ENCODE data around the gene GZMM. TPM values are rescaled to one million over a fixed set of nuclear protein-coding genes. Genes with fewer than 3 reads are reported as not detected.

GZMM gene
- total and polyA plus RNA-seq, 2 experiments from 2014 or later: not detected

- Histone ChIP-seq H3K79me2 (peaks cover 4% of the 10 kb centered on the region), H3K9me3 (ENCODE audit: low read depth) (no peaks in the 10 kb centered on the region), H3K4me3 (no peak overlapping the region), H3K27me3 (no peaks in the 10 kb centered on the region), H3K4me1 (ENCODE audit: insufficient read depth) (no peaks in the 10 kb centered on the region), H3K4me2 (no peak overlapping the region), H3K27ac (no peak overlapping the region), H4K20me1 (ENCODE audit: insufficient read depth, poor library complexity, severe bottlenecking) (no peaks in the 10 kb centered on the region), H2AFZ (no peak overlapping the region), H3K36me3 (replicated peaks; ENCODE audit: insufficient read depth, low read depth) (no peaks in the 10 kb centered on the region), H3K9me2 (replicated peaks; ENCODE audit: insufficient read depth) (no peaks in the 10 kb centered on the region)
- 72% methylated on average over 8 of the region's 29 CpGs for WGBS (ENCODE audit: low lambda C conversion rate, missing lambda C conversion rate)
- TF ChIP-seq EZH2 (IDR thresholded peaks at IDR 0.05; ENCODE audit: borderline replicate concordance) (no peak), EZH2phosphoT487 (IDR thresholded peaks at IDR 0.05; ENCODE audit: low read depth, severe bottlenecking, unreplicated experiment) (no peak)
- TF ChIP-seq, protein P1, sequence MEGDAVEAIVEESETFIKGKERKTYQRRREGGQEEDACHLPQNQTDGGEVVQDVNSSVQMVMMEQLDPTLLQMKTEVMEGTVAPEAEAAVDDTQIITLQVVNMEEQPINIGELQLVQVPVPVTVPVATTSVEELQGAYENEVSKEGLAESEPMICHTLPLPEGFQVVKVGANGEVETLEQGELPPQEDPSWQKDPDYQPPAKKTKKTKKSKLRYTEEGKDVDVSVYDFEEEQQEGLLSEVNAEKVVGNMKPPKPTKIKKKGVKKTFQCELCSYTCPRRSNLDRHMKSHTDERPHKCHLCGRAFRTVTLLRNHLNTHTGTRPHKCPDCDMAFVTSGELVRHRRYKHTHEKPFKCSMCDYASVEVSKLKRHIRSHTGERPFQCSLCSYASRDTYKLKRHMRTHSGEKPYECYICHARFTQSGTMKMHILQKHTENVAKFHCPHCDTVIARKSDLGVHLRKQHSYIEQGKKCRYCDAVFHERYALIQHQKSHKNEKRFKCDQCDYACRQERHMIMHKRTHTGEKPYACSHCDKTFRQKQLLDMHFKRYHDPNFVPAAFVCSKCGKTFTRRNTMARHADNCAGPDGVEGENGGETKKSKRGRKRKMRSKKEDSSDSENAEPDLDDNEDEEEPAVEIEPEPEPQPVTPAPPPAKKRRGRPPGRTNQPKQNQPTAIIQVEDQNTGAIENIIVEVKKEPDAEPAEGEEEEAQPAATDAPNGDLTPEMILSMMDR (IDR thresholded peaks at IDR 0.05; ENCODE audit: poor library complexity): no peak
- no peak for DNase-seq (ENCODE audit: low spot score)
These were observed 19.7 kb upstream of the GZMM start for GRCh38 chr19:524062-524674.

GRCh38 chr19:525029-525428, 18.8 kb upstream of the GZMM start:
- no peak for DNase-seq (ENCODE audit: low spot score)
- Histone ChIP-seq H3K4me2 (no peak overlapping the region), H3K4me3 (no peak overlapping the region), H3K79me2 (no peaks in the 10 kb centered on the region), H2AFZ (no peak overlapping the region), H3K4me1 (ENCODE audit: insufficient read depth) (no peaks in the 10 kb centered on the region), H3K27me3 (no peaks in the 10 kb centered on the region), H3K9me3 (ENCODE audit: low read depth) (no peaks in the 10 kb centered on the region), H3K9me2 (replicated peaks; ENCODE audit: insufficient read depth) (no peaks in the 10 kb centered on the region), H4K20me1 (ENCODE audit: insufficient read depth, poor library complexity, severe bottlenecking) (no peaks in the 10 kb centered on the region), H3K36me3 (replicated peaks; ENCODE audit: insufficient read depth, low read depth) (no peaks in the 10 kb centered on the region), H3K27ac (no peak overlapping the region)
- TF ChIP-seq EZH2phosphoT487 (IDR thresholded peaks at IDR 0.05; ENCODE audit: low read depth, severe bottlenecking, unreplicated experiment) (no peak), EZH2 (IDR thresholded peaks at IDR 0.05; ENCODE audit: borderline replicate concordance) (no peak)
- TF ChIP-seq, protein P1 (IDR thresholded peaks at IDR 0.05; ENCODE audit: poor library complexity): no peak
- 64% methylated on average over 18 of the region's 18 CpGs for WGBS (ENCODE audit: low lambda C conversion rate, missing lambda C conversion rate)

DNA sequence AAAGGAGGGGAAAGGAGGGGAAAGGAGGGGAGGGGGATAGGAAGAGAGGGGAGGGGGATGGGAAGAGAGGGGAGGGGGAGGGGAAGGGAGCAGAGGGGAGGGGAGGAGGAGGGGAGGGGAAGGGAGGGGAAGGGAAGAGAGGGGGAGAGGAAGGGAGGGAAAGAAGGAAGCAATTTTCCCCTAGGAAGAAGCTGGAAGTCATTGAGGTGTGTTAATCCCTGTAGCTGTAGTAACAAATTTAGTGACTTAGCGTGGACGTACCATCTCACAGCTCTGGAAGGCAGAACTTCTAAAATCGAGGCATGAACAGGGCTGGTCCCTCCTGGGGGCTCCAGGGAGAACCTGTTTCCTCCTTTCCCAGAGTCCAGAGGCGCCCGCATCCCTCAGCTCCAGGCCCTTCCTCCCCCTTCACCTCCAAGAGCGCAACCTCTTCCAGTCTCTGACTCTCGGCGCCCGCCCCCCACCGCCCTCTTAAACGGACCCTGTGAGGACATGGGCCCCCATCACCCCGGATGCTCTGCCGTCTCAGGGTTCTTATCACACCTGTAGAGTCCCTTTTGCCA, 17.9 kb upstream of the GZMM start:
- Histone ChIP-seq H3K9me3 (ENCODE audit: low read depth) (no peaks in the 10 kb centered on the region), H3K9me2 (replicated peaks; ENCODE audit: insufficient read depth) (no peaks in the 10 kb centered on the region), H2AFZ (no peak overlapping the region), H3K36me3 (replicated peaks; ENCODE audit: insufficient read depth, low read depth) (no peaks in the 10 kb centered on the region), H3K79me2 (peaks cover 4% of the 10 kb centered on the region), H3K4me3 (no peak overlapping the region), H3K27ac (no peak overlapping the region), H4K20me1 (ENCODE audit: insufficient read depth, poor library complexity, severe bottlenecking) (no peaks in the 10 kb centered on the region), H3K27me3 (no peaks in the 10 kb centered on the region), H3K4me1 (ENCODE audit: insufficient read depth) (no peaks in the 10 kb centered on the region), H3K4me2 (no peak overlapping the region)
- TF ChIP-seq EZH2phosphoT487 (IDR thresholded peaks at IDR 0.05; ENCODE audit: low read depth, severe bottlenecking, unreplicated experiment): no peak
- WGBS (ENCODE audit: low lambda C conversion rate, missing lambda C conversion rate): 74% methylated on average over 12 of the region's 13 CpGs
- no peak for DNase-seq (ENCODE audit: low spot score)

DNA sequence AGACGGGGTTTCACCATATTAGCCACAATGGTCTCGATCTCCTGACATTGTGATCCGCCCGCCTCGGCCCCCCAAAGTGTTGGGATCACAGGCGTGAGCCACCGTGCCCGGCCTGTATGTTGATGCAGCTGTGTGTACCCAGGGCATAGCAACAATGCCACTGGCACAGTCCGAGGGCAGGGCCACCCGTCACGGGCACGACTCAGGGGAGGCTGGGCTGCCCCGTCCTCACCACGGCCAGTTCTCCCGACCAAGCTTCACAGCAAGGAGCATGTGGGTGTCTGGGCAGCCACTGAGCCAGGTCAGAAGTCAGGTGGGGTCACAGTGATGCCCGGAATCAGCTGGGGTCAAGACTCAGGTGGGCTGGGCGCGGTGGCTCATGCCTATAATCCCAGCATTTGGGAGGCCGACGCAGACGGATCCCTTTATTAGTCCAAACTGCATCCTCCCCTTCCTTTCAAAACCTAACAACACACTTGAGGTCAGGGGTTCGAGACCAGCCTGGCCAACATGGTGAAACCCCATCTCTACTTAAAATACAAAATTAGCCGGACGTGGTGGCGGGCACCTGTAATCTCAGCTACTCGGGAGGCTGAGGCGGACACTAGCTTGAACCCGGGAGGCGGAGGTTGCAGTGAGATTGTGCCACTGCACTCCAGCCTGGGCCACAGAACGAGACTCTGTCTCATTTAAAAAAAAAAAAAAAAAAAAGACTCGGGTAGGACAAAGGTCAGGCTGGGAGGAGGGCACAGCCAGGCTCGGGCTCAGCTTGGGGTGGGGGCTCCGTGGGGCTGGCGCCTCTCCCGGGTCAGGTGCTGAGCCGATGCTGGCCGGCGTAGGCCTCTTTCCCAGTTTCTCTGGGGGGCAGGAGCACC, 13.5 kb upstream of the GZMM start:
- Histone ChIP-seq H3K36me3 (replicated peaks; ENCODE audit: insufficient read depth, low read depth) (no peaks in the 10 kb centered on the region), H4K20me1 (ENCODE audit: insufficient read depth, poor library complexity, severe bottlenecking) (peaks cover 29% of the 10 kb centered on the region), H3K79me2 (peaks cover 37% of the 10 kb centered on the region), H3K9me3 (ENCODE audit: low read depth) (no peaks in the 10 kb centered on the region), H3K4me1 (ENCODE audit: insufficient read depth) (peaks cover 17% of the 10 kb centered on the region), H3K4me2 (peak overlapping the region; percentile 77), H3K27me3 (no peaks in the 10 kb centered on the region), H3K9me2 (replicated peaks; ENCODE audit: insufficient read depth) (no peaks in the 10 kb centered on the region), H2AFZ (peak overlapping the region; percentile 92), H3K4me3 (peak overlapping the region; percentile 99), H3K27ac (peak overlapping the region; percentile 100)
- TF ChIP-seq EZH2phosphoT487 (IDR thresholded peaks at IDR 0.05; ENCODE audit: low read depth, severe bottlenecking, unreplicated experiment) (no peak), EZH2 (IDR thresholded peaks at IDR 0.05; ENCODE audit: borderline replicate concordance) (no peak)
- TF ChIP-seq, protein P1 (IDR thresholded peaks at IDR 0.05; ENCODE audit: poor library complexity): no peak
- DNase-seq (ENCODE audit: low spot score): no peak
- WGBS (ENCODE audit: low lambda C conversion rate, missing lambda C conversion rate): 87% methylated on average over 31 of the region's 38 CpGs
